8988T (cell line): ENCODE measurements around the gene SPTBN5.

Experiments
- DNase-seq: peaks from one replicate; pipeline ENCODE4 v3.0.0; 2011

SPTBN5 gene

DNA sequence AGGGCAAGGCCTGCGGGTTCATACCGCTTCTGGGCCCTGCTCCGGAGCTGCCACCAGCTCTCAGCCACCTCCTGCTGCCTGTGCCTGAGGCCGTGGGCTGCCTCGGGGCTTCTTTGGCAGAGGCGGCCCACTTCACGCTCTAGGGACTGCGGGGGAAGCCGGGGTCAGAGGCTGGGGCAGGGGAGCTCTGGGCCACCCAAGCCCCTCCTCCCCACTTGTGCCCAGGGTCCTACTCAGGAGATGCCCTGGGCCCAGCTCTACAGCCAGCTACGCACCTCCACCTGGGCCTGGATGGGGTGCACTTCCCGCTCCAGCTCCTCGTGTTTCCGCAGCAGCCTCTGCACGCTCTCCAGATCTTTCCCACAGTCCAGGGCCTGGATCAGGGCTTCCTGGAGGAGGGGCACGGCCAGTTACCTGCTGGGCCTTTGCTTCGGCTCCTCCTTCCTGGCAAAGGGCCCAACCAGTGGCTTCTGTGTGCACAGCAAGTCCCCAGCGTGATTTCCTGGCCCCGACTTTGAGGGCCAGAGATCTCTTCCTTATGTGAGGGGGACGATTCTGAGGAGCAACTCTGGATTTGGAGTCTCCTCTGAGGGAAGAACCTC is 31.2 kb downstream of the SPTBN5 start:
- DNase-seq: no peak

DNA sequence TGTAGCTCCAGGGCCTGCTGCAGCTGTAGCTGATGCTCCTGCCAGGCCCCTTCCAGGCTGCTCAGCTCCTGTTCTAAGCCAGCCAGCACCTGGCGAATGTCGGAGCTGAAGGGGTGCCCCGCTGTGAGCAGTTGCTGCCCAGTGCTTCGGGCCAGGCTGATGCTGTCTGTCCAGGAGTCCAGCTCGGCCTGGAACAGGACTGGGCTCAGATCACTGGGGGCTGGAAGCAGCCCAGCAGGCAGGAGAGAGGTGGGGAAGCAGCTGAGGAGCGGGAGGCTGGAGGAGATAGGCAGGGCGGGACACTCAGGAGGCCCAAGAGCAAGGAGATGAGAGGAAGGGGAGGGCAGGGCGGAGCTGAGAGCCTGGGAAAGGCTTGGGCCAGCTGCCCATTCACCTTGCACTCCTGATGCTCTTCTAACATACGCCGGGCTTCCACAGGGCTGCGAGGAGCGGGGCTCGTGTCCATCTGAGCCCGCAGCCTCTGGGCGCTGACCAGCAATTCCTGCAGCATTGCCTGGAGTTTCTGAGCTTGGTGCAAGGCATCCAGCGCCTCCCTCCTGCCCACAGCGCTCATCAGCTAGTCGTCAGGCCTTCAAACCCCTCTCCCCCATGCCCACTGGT is 32.0 kb downstream of the SPTBN5 start:
- DNase-seq: no peak

DNA sequence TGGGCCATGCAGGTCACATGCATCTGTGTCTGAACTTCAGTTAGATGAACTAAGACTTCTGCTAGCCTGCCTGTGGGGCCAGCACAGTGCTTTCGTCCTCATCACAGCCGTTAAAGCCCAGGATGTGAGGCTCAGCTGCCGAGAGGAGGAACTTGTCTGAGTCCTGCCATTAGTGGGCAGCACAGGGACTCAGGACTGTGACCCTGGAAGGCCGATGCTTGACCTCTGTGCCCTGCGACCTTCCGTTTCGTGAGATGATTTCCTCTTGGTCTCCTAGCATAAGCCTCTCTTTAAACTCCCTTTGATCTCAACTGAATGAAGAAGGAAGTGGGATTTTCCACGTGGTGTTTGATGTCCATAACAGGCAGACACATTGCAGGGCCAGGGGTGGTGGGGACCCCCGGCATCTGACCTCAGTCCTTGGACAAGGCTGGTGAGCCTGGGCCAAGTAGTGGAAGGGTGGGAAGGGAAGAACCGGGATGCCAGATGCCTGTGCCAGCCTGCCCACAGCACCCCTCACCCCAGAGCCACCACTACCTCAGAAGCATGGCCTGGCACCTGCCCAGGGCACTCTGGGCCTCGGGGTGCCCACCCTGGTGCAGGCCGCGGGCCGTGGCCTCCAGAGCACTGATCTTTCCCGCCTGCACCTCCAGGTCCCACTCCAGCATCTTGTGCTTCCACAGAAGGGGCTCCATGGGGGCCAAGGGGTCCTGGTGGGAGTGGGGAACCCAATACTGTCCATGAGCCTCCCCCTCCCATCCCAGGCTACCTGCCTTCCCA is 33.6 kb downstream of the SPTBN5 start:
- no peak for DNase-seq

DNA sequence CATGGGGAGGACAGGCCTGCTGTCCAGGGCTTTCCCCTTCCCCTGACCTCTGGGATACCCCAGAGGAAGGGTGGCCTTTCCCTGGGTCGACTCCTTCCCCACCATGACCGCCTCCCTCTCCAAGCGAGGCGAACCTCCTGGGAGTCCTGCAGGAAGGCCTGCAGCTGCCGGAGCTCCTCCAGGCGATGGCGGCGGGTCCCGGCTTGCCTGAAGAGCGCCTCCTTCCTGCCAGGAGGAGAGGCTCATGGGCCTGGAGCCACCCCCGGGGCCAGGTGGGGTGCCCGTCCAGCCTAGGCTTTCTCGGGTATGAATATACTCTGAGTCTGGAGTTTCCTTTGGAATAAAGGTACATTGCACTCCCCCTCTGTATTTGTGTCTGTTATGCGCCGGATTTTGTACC is 35.1 kb downstream of the SPTBN5 start:
- DNase-seq: no peak

DNA sequence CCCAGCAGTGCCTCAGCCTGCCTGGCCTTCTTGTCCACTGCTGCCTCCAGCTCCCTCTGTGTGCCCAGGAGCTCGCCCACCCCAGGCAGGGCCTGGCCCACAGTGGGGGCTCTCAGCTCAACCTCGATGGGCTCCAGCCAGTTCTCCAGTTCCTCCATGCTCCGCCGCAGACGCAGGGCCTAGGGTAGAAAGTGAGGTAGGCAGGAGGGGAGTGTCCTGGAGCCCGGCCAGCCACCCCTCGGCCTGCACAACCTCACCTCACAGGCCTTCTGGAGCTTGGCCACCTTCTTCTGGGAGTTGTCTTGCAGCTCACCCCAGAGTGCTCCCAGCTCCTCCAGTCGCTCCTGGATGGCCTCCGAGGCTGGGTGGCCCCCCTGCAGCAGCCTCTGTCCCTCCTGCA is 36.5 kb downstream of the SPTBN5 start:
- no peak for DNase-seq

DNA sequence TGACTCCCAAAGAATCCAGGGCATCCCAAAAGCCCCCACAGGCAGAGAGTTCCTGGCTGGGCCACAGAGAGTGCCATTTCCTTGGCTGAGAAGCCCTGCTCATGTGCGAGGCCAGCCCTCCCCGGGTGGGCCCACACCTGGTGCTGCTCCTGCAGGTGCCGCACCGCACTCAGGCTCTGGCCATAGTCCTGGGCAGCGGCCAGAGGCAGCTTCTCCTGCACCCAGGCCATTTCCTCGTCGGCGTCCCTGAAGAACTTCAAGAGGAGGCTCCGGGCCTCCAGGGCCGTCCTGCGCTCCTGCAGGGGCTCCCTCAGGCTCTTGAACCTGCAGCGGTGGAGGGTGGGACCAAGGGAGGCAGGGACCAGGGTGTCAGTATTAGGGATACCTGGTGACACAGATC is 37.1 kb downstream of the SPTBN5 start:
- no peak for DNase-seq

DNA sequence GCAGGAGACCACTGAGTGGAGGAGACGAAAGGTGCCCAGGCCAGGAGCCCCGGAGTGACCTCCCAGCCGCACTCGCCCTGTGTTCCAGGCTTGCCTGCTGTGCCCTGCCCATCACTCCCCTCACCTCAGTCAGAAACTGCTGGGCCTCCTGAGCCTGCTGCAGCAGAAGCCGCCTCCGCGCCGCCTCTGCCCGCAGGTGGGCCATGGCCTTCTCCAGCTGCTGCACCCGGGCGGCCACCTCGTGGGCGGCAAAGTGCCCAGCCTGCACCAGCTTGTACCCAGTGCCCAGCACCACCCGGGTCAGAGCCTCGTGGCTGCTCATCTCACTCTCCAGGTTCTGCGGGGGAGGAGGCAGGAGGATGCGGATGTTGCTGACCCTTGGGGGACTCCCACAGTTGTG is 37.6 kb downstream of the SPTBN5 start:
- no peak for DNase-seq

DNA sequence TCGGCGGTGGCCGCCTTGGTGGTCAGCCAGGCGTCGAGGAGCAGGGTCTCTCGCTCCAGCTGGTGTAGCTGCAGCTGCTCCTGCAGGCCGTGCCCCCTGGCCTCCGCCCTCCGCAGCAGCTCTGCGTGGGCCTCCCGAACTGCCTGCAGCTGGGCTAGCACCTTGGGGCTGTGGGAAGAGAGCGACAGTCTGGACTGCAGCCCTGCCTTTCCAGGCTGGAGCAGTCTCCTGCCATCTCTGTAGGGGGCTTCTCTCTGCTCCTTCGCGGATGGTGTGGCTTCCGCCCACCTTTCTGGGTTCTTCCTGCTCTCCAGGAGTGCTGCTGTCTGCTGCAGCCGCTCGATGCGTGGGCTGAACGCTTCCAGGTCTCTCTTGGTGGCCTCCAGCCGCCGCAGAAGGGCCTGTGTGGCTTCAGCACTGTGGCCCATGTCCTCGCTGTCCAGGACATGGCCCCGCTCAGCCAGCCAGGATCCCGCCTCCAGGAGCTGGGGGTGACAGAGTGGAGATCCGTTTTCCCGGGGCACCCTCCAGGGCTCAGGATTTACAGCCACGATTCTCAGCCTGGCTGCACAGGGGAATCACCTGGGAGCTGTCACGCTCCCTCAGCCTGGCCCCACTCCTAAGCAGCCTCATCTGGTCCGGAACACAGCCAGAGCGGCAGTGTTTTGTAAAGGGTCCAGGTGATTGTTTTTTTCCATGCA is 38.4 kb downstream of the SPTBN5 start:
- no peak for DNase-seq

DNA sequence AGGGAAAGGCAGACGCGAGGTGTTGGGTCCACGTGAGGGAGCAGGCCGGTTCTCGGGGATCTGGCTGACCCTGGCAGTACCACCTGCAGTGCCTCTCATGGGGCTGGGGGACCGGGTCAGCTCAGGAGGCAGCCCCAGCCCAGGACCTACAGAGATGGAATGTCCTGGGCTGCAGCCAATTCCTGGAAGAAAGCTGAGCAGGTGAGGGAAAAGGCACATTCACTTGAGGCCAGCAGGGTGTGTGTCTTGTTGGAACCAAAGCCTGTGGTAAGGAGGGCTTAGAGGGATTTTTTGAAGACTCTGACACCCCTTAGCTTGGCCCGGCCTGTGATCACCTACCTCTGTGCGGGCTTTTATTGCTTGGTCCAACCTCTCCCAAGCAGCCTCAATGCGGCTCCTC is 39.4 kb downstream of the SPTBN5 start:
- no peak for DNase-seq

DNA sequence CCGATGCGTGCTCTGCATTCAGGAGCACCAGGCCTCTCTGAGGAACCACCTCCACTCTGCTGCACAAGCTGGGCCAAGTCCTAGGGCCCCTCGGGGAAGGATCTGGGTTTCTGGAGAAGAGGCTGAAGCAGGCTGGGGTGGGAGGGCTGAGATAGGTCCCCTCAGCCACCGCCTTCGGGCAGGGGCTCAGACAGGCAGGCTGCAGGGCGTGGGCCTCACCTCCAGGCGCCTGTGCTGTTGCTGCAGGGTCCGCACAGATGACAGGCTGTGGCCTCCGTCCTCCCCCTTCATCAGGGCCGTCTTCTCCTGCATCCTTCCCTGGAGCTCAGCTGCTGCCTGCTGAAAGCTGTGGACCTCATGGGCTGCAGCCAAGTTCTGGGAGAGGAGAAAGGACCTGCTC is 40.0 kb downstream of the SPTBN5 start:
- no peak for DNase-seq

DNA sequence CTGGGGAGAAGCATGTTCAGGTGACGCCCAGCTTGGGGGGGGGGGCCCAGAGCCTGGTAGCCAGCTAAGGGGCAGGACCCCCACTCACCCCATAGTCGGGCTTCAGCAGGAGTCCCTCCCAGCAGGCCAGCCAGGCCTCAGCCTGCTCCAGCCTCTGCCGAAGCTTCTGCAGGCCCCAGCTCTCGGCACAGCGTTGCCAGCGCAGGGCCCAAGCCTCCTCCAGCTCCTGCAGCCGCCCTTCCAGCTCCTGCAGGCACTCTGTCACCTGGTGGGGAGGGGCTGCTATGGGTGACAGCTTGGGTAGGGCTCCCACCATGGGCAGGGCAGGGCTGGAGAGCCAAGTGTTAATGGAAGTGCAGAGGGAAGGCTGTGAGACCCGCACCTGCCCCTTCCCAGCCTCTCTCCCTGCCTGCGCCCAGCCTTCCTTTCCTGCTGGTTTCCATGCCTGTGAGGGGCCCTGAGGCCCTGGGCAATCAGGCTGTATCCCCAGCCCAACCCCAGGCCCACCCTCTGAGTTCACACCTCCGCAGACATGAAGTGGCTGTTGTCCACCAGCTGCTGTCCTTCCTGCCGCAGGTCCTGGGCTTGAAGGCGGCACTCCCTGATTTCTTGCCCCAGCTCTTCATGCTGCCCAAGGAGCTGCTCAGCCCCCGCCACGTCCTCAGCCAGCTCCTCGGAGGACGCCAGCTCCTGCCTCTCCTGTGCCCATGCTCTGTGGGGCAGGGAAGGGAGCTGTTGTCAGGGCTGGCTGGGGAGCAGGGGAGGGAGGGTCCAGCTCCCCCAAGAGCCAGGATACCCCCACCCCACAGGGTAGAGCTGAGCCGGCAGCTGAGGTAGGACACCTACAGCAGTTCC is 40.9 kb downstream of the SPTBN5 start:
- no peak for DNase-seq

DNA sequence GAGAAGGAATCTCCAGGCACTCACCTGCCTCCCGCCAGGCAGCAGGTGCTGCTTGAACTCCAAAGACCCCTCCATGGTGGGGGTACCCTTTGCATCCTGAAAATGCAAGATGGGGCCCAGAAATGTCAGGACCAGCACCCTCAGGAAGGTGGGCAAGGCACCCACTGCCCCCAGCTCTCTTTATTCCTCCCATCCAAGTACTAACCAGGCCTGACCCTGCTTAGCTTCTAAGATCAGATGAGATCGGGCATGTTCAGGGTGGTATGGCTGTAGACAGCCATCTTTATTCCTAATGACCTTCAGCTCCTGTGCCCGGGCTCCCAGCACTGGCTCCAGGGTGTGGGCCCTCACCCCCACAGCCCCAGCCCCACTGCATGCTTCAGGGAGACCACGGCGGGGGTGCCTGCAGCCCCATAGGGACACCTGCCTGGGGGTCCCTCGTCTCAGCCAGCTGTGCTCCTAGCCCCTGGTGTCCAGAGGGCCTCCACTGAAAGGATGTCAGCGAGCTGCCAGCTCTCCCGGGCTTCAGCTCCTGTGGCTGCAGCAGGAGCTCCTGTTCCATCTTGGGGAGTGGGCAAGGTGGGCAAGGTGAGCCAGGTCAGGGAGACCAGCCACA is 42.0 kb downstream of the SPTBN5 start:
- DNase-seq: no peak

DNA sequence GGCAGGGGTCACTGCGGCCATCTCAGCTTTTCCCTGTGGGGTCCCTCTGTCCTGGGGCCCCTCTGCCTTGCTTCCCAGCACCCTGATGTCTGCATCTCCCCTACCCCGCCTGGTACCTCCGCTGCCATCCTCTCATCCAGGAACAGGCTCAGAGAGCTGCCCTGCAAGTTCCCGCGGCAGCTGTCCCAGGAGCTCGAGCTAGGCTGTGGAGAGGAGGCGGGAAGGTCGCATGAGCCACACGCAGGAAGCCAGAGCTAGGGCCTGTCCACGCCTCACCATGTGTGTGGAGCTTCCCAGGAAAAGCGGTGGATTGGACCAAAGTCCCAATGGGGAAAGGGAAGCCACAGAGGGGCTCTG is 42.7 kb downstream of the SPTBN5 start:
- DNase-seq: no peak

DNA sequence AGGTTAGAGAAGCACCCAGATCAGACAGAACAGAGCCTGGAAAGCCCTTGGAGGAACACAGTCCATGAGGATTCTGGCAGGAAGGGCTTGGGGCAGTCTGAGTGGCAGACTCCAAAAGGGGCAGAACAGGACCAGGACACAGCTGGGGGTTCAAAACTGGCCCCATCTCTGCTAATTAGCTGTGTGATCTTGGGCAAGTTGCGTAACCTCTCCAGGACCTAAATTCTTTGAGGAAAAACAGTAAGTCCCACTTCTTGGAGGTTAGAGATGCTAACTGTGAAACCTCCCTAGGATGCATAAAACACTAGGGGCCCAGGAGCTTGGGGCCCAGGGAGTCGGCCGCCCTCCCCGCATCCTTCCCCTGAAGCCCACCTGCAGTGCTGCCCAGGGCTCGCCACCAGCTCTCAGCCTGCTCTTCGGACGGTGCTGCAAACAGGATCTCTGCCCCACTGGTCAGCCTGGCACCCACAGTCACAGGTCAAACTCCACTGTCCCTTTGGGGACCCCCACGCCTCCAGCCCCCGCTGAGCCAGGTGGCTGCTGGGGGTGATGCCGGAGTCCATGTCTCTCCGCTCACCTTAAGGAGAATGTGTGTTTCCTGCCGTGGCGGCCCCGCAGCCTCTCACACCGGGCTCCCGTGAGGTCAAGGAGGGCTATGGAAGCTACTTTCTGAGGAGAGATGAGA is 43.2 kb downstream of the SPTBN5 start:
- peak; percentile 61 for DNase-seq

DNA sequence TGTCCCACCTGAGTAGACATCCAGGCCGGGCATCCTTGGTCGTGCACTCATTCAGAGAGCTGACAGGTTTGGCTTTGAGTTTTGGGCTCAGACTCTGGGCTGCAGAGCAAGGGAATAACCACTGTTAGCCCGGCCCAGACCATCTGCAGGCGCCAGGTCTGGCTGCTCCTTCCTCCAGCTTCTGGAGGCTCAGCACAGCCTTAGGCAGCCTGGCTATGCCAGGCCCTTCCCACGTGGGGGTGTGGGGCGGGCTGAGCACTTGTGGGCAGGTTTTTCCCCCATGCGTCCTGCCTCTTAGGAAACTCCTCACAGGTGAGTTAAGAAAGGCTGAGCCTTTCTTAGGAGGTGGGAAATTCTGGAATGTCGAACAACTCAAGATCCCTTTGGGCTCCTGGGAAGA is 44.0 kb downstream of the SPTBN5 start:
- no peak for DNase-seq

DNA sequence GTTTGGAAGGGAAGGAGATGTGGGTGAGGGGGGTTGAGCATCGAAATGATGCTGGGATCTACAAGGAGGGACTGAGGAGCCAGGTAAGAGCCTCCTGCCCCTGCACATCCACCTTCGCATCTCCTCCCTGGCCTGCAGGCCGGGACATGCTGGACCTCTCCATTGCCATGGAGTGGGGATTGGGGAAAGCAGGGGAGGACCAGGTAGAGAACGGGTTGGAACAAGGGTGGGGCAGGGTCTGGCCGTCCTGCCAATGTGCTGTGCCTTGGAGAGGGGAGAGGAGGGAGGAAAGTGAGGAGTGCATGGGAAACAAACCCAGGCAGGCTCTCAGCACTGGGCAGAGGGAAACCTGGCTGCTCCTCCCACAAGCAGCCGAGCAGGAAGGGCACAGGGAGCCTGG is 44.6 kb downstream of the SPTBN5 start:
- DNase-seq: no peak

DNA sequence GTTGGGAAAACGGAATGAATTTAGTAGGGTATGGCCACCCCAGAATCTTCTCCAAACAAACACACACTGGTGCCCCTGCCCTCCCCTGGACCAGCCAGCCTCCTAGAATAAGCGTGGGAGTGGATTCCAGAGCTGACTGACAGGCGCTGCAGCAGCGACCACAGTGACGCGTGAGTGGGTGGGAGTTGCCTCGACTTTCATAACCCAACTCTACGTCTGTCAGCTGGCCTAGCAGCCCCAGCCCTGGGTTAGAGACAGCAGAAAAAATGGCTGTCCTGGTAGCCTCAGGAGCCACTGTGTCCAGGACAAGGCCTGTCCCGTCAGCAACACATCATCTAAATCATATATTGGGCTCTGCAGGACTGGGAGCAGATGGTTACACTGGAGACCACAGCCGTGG is 45.2 kb downstream of the SPTBN5 start:
- no peak for DNase-seq

DNA sequence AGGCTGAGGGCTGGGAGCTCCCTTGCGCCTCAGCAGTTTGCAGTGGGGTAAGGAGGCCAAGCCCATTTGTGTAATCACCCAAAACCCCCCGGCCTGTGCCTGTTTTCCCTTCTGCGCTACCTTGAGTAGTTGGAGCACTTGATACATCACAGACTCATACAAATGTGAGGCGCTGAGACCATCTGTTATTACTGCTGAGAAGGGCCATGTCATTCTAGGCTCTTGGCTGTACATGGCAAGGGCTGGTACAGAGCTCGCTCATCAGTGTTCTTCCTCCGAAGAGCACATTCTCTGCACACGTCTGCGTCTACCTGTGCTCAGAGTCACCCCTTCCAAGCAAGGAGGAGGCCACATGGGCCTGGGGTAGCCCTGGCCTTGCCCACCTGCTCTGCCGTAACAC is 45.9 kb downstream of the SPTBN5 start:
- DNase-seq: no peak

DNA sequence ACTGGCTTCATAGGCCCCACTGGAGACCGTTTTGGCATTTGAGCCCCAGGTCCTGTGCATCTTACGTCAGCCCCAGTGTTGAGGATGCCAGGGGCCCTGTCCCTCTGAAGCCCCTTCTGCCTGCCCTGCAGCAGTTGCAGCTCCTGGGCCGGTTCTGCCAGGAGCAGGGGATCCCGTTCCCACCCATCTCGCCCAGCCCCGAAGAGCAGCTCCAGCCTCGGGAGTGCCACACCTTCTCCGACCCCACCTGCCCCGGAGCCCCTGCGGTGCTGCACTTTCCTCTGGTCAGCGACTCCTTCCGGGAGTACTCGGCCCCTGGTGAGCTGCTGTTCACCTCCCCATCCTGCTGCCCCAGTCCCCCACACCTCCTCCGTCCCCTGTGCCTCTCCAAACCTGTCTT is 46.6 kb downstream of the SPTBN5 start:
- no peak for DNase-seq

DNA sequence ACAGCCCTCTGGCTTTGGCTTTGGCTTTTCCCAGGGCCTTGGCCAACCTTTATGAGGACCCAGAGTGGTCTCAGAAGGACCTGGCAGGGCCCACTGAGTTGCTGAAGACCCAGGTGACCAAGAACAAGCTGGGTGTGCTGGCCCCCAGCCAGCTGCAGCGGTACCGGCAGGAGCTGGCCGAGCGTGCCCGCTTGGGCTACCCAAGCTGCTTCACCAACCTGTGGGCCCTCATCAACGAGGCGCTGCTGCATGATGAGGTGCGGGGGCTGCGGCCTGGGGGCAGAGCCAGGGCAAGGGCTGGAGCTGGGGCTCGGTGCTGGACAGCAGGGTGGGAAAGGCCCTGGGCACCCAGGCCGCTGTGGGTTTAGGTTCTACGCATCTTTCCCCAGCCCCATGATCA is 49.0 kb downstream of the SPTBN5 start:
- DNase-seq: no peak

DNA sequence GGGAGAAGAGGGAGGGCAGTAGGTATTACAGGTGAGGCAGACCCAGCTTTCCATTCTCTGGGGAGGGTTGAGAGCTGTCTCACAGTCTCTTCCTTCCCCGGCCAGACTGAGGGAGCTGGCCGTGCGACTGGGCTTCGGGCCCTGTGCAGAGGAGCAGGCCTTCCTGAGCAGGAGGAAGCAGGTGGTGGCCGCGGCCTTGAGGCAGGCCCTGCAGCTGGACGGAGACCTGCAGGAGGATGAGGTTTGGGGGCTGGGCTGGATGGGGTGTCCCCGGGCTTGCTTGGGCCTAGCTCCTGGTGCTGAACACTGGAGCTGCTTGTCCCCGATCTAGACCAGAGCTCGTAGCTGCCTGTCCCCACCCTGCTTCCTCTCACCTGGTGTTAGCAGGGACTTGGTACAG is 50.3 kb downstream of the SPTBN5 start:
- no peak for DNase-seq

DNA sequence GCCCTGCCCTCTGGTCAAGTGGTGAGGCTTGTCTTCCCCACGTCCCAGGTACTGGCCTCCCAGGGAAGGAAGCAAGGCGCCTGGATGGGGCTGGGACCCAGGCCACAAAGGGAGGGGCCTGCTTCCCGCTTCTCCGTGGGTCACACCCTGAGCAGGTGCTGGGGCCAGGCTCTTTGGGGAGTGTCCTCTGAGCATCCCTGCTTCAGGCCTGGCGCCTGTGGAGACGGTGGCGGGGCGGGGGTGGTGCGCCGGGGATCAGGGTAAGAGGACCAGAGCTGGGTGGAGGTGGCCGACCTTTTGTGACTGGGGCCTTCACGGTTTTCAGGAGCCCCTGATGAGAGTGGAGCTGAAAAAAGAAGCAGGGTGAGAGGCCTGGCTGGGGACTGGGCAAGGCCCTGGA is 51.6 kb downstream of the SPTBN5 start:
- no peak for DNase-seq
